Sigmoid colon (tissue), 4 donors: ENCODE measurements around the gene TMEM51.

Experiments used
- CTCF ChIP-seq, 4 experiments: fragments of 450-650 bp in 3 of 4; fragments of 200-600 bp in 1 of 4; IDR thresholded peaks; one replicate each; pipeline ENCODE4 v1.5.1; 2016 to 2019; ENCODE audit warnings: antibody characterized with exemption in 4 of 4, mild to moderate bottlenecking in 3 of 4, moderate library complexity in 2 of 4
- POLR2A ChIP-seq, 2 donors: fragments of 450-650 bp; IDR thresholded peaks; one replicate each; pipeline ENCODE4 v1.6.1; 2016; ENCODE audit warnings: antibody characterized with exemption in 2 of 2, mild to moderate bottlenecking in 2 of 2, moderate library complexity in 2 of 2
- POLR2AphosphoS5 ChIP-seq, 4 donors: sonication (generic); formaldehyde crosslinking; IDR thresholded peaks; one replicate each; pipeline ENCODE4 v1.6.1; 2017; ENCODE audit warnings: antibody characterized with exemption in 4 of 4

GRCh38 chr1:15179485-15179883 is 25.9 kb downstream of the TMEM51 start:
- TF ChIP-seq CTCF (IDR thresholded peaks at IDR 0.05) (no peak), POLR2A (IDR thresholded peaks at IDR 0.05) (no peak), POLR2AphosphoS5 (IDR thresholded peaks at IDR 0.05) (no peak)
